UCSD-AML1 (cell line): Measurements from ENCODE around the gene NFIB.
A peak's percentile ranks its signal among the peaks of the same experiment; 100 is the strongest.

Source experiments
- DNase-seq: peaks from one replicate; lab custom pipeline; 2025; ENCODE audit not compliant: unreplicated experiment; lab: John Stamatoyannopoulos, UW

The NFIB gene

GRCh38 chr9:14127656-14128055 lies 186.3 kb downstream of the NFIB start:
- DNase-seq = no peak

- DNase-seq = no peak
These were observed 194.0 kb downstream of the NFIB start for GRCh38 chr9:14119694-14120514.

- DNase-seq = no peak
These were observed 201.7 kb downstream of the NFIB start for GRCh38 chr9:14112226-14112625.

- DNase-seq = no peak
These were observed 202.2 kb downstream of the NFIB start for GRCh38 chr9:14111696-14112095.

GRCh38 chr9:14107977-14108376 lies 206.0 kb downstream of the NFIB start:
- DNase-seq = no peak

GRCh38 chr9:14107495-14107894 lies 206.4 kb downstream of the NFIB start:
- no peak for DNase-seq

DNA sequence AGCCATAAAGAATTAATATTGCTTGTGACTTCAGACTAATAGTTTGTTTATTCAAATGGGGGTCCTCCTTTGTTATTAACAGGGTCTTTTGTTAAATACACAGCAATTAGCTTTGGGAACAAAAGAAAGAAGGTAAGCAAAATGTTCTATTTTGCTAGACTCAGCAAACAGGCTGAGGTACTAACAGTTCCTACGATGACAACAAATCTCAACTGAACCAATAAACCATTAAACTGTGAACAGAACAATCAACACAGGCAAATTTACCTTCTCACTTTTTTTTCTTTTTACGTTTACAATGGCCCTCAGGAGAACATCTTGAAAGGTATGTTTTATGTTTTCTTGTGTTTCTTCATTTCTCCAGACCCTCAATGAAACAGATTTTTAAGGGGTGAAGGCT lies 207.2 kb downstream of the NFIB start:
- DNase-seq = no peak

DNA sequence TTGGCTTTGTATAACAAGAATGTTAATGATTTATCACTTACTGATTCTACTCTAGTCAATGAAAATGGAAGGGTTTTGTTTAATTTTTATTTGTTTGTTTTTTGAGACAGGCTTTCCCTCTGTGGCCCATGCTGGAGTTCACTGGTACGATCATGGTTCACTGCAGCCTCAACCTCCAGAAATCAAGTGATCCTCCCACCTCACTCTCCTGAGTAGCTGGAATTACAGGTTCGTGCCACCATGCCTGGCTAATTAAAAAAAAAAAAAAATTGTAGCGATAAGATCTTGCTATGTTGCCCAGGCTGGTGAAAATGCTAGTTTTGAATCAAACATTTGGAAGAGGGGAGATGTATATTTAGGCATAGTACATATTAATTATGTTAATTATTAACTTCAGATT lies 209.4 kb downstream of the NFIB start:
- no peak for DNase-seq

DNA sequence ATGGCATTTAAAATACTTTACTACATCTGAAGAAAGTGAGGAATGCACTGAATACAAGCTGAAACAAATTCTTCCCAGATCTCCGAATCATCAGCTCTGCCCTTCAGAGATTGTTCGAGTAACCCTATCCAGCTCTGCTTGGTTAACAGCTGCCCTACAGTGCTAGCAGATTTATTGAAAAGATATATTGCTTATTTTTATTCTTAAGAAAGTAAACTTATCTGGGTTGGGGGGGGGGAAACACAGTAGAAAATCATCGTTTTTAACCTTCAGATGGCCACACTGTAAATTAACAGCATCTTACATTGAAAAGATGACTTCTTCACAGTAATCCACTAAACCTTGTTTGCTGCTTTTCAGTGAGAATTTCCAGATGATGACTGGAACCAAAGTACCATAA lies 210.8 kb downstream of the NFIB start:
- DNase-seq = no peak

GRCh38 chr9:14099737-14100136 lies 214.2 kb downstream of the NFIB start:
- no peak for DNase-seq

GRCh38 chr9:14098486-14099180 lies 215.3 kb downstream of the NFIB start:
- no peak for DNase-seq

DNA sequence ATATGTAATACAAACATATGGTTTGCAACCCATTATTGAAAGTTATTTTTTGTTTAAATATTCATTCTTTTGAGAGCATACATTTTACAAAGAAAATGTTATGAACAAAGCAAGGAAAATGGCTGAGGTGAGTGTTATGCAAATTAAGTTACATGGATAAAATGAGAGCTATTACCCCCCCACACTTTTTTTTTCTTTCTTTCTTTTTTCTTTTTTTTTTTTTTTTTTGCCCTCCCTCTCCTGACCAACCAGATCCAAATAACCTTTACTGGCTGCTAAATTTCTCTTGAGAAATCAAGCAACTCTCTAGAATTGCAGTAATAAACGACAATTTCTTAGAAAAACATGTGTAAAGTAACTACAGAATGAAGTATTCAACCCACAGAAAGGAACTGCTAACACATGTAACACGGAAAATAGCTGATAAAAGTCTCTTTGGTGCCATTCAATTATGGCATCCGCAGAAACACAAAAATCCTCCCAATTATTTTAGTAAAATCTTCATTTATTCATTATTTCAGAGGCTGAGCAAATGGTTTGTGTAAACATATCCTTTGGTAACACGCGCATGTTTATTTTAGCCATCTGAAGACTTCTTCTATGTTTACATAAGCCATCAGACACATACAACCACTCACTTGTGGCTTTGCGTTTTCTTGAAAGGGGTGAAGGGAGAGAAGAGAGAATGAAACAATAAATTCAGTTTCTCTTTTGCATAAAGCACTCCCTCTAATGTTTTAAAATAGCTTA lies 216.1 kb downstream of the NFIB start:
- DNase-seq = no peak

DNA sequence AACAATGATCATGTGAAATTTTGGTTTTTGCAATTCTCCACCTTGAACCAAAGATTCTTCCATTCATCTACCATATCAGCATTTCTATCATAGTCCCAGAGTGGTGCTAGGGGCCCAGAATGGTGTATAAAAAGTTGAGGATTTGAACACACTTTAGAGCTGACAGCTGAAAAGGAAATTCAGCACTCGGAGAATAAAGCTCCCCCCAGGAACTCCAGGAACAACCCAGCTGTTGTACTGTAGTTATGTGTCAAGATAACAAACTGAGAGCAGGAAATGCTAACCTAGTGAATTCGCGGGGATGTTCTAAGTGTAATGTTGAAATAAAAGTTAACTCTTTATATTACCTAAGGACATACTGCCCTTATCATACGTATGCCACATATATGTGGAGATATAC lies 216.7 kb downstream of the NFIB start:
- DNase-seq = peak; percentile 5

- no peak for DNase-seq
These were observed 217.6 kb downstream of the NFIB start for GRCh38 chr9:14096258-14096922.

GRCh38 chr9:14095277-14095676 lies 218.7 kb downstream of the NFIB start:
- no peak for DNase-seq

- DNase-seq = no peak
These were observed 219.4 kb downstream of the NFIB start for GRCh38 chr9:14094491-14094890.

- no peak for DNase-seq
These were observed 221.6 kb downstream of the NFIB start for GRCh38 chr9:14092344-14092743.

- no peak for DNase-seq
These were observed 224.7 kb downstream of the NFIB start for GRCh38 chr9:14089051-14089803.

DNA sequence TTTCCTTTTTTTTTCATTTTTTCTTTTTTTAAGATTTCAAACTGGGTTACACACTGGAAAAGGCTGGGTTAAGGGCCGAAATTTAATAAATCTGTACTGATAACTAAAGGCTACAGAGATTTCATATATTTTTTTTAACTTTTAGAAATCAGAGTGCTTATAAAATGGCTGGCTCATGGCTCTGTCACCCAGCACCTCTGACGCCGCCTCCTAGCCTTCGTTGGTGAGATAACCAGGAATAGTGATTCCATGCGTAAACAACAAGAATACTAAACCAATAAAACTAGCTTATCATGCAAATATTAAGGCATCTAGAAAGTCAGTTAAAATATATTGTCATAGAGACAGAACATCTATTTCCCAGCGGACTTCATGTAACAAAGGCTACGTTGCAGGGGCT lies 226.4 kb downstream of the NFIB start:
- no peak for DNase-seq

DNA sequence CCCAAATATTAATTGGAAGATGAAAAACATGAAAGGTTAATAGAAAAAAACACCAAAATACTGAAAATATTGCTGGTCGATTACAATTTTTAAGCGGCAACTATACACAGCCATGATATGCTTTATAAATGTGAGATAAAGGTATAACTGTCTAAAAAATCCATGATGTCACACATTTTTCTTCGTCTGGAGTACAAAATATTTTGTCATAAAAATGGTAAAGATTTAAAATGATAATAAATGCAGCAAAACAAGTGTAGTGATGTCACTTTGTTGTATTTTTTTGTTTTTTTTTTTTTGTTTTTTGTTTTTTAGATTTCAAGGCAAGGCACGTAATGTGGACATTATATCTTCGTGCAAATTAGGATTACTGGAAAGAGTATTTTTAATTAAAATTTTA lies 227.4 kb downstream of the NFIB start:
- DNase-seq = no peak

- no peak for DNase-seq
These were observed 228.1 kb downstream of the NFIB start for GRCh38 chr9:14085810-14086209.
